HepG2 (cell line): ENCODE results near the gene CCDC170. TPM values are rescaled to one million over a fixed set of nuclear protein-coding genes. Genes with fewer than 3 reads are reported as not detected.

ENCODE experiments used
- ATAC-seq: fragments of 200-7000 bp; cut with Tn5 transposase; 3 replicates; pipeline ENCODE4 v1.9.1; 2020; ENCODE audit warnings: mild to moderate bottlenecking, moderate library complexity
- BruUV-seq: library from RNA; stranded (reverse); fragments of 400-500 nt; replicated peaks from 2 replicates; lab custom pipeline; 2021; lab: Mats Ljungman, UMichigan
- CTCF ChIA-PET: fragments of 300-600 bp; formaldehyde crosslinking; extraction: SDS; loops from one replicate; lab custom pipeline; 2021; ENCODE audit warnings: low total read pairs, inconsistent platforms, low intra/inter-chr PET ratio; lab: Yijun Ruan, JAX
- POLR2A ChIA-PET: fragments of 350-600 bp; sonication (Branson Sonifier 250); formaldehyde crosslinking; loops from one replicate; lab custom pipeline; 2020; ENCODE audit warnings: antibody characterized with exemption, inconsistent platforms; lab: Yijun Ruan, JAX
- DNase-seq: peaks from one replicate; pipeline ENCODE4 v3.0.0-alpha.2; 2015; ENCODE audit warnings: low spot score
- FAIRE-seq: peaks from 3 replicates; lab custom pipeline; 2011; peaks lifted over from hg19 to GRCh38; lab: Jason Lieb, UNC
- H2AFZ ChIP-seq: one replicate; pipeline ENCODE4 v1.6.1; 2011; ENCODE audit warnings: low read length, inconsistent platforms
- H3K27ac ChIP-seq: fragments of 300-600 bp; 3 replicates; pipeline ENCODE4 v1.8.0; 2011; ENCODE audit warnings: mixed run types, mild to moderate bottlenecking, mixed read lengths, low read length, inconsistent platforms; ENCODE audit not compliant: insufficient read depth; ENCODE audit errors: extremely low read length
- H3K27me3 ChIP-seq, 2 experiments: fragments of 200-600 bp in 1 of 2; 2 replicates in 1 of 2; 3 replicates in 1 of 2; pipeline versions ENCODE4 v1.6.0 to v1.8.0; 2011; ENCODE audit warnings: low read length in 2 of 2, mild to moderate bottlenecking in 2 of 2, moderate library complexity in 2 of 2, inconsistent platforms in 1 of 2; ENCODE audit not compliant: insufficient read depth in 2 of 2, control insufficient read depth in 1 of 2
- H3K36me3 ChIP-seq, 2 experiments: fragments of 200-600 bp in 1 of 2; replicated peaks in 1 of 2; 2 replicates in 1 of 2; 3 replicates in 1 of 2; pipeline versions ENCODE4 v1.5.1 to v1.8.0; 2011; ENCODE audit warnings: low read length in 2 of 2, inconsistent platforms in 1 of 2; ENCODE audit not compliant: insufficient read depth in 2 of 2, control insufficient read depth in 1 of 2
- H3K4me1 ChIP-seq: 2 replicates; pipeline ENCODE4 v1.5.1; 2012; ENCODE audit warnings: low read length, inconsistent platforms; ENCODE audit not compliant: insufficient read depth
- H3K4me2 ChIP-seq: 2 replicates; pipeline ENCODE4 v1.6.0; 2011; ENCODE audit warnings: low read depth, low read length, inconsistent platforms
- H3K4me3 ChIP-seq, 3 experiments: fragments of 200-600 bp in 1 of 3; sonication (generic), shearing (Covaris generic) in 1 of 3; replicated peaks in 1 of 3; 2 replicates each; pipeline ENCODE4 v1.5.1; 2011 to 2016; ENCODE audit warnings: low read length in 3 of 3, inconsistent platforms in 2 of 3, low read depth in 2 of 3, mild to moderate bottlenecking in 2 of 3, control low read depth in 1 of 3, mixed read lengths in 1 of 3; ENCODE audit not compliant: insufficient read depth in 1 of 3
- H3K79me2 ChIP-seq: one replicate; pipeline ENCODE4 v1.6.1; 2011; ENCODE audit warnings: low read length, inconsistent platforms; ENCODE audit not compliant: insufficient read depth
- H3K9ac ChIP-seq: 2 replicates; pipeline ENCODE4 v1.6.0; 2011; ENCODE audit warnings: mild to moderate bottlenecking, low read depth, low read length, inconsistent platforms; ENCODE audit not compliant: insufficient read depth
- H3K9me3 ChIP-seq: 2 replicates; pipeline ENCODE4 v1.5.1; 2012; ENCODE audit warnings: mild to moderate bottlenecking, low read length
- H4K20me1 ChIP-seq: 2 replicates; pipeline ENCODE4 v1.6.0; 2011; ENCODE audit warnings: inconsistent platforms, mild to moderate bottlenecking, low read length, moderate library complexity; ENCODE audit not compliant: insufficient read depth
- AHR ChIP-seq: IDR thresholded peaks from 2 replicates; pipeline ENCODE4 v1.6.1; 2018; ENCODE audit warnings: missing genetic modification reagents, missing compliant biosample characterization
- CEBPB ChIP-seq: IDR thresholded peaks from 2 replicates; pipeline ENCODE4 v1.6.1; 2011; ENCODE audit warnings: low read depth, low read length, improper control_type of control experiment, borderline replicate concordance
- GABPA ChIP-seq, 2 experiments: IDR thresholded peaks; 2 replicates each; pipeline ENCODE4 v1.6.1; 2011 to 2016; ENCODE audit warnings: low read depth in 2 of 2, low read length in 1 of 2, missing biosample characterization in 1 of 2, missing genetic modification characterization in 1 of 2
- GLMP ChIP-seq: sonication (generic); formaldehyde crosslinking; IDR thresholded peaks from 2 replicates; pipeline ENCODE4 v1.9.0; 2021; ENCODE audit warnings: missing genetic modification reagents, mild to moderate bottlenecking, borderline replicate concordance
- GTF2F1 ChIP-seq: fragments of 150-350 bp; IDR thresholded peaks from 2 replicates; pipeline ENCODE4 v1.6.1; 2014; ENCODE audit warnings: low read length
- KDM1A ChIP-seq: IDR thresholded peaks from 2 replicates; pipeline ENCODE4 v1.6.1; 2016; ENCODE audit warnings: missing compliant biosample characterization
- MAFK ChIP-seq, 2 experiments: IDR thresholded peaks in 1 of 2; conservative IDR thresholded peaks in 1 of 2; 2 replicates each; pipeline ENCODE4 v1.6.1; 2011; ENCODE audit warnings: improper control_type of control experiment in 2 of 2, low read length in 2 of 2
- POLR2A ChIP-seq, 2 experiments: IDR thresholded peaks; 2 replicates each; pipeline ENCODE4 v1.6.1; 2011; ENCODE audit warnings: low read depth in 2 of 2, low read length in 2 of 2, mild to moderate bottlenecking in 1 of 2, moderate library complexity in 1 of 2; ENCODE audit not compliant: insufficient read depth in 1 of 2
- TEF ChIP-seq: sonication (generic); formaldehyde crosslinking; IDR thresholded peaks from 2 replicates; pipeline ENCODE4 v1.5.0; 2020; ENCODE audit warnings: missing genetic modification reagents
- ZFP36L1 ChIP-seq: sonication (generic); formaldehyde crosslinking; IDR thresholded peaks from 2 replicates; pipeline ENCODE4 v1.8.0; 2022; ENCODE audit warnings: mild to moderate bottlenecking, missing genetic modification reagents, moderate library complexity
- ZNF430 ChIP-seq: sonication (generic); formaldehyde crosslinking; IDR thresholded peaks from 2 replicates; pipeline ENCODE4 v1.9.0; 2021; ENCODE audit warnings: mild to moderate bottlenecking, missing genetic modification reagents
- ZNF670 ChIP-seq: sonication (generic); formaldehyde crosslinking; IDR thresholded peaks from 2 replicates; pipeline ENCODE4 v1.8.0; 2022; ENCODE audit warnings: mild to moderate bottlenecking, missing genetic modification reagents, borderline replicate concordance
- ZNF713 ChIP-seq: sonication (generic); formaldehyde crosslinking; IDR thresholded peaks from 2 replicates; pipeline ENCODE4 v1.4.0; 2020; ENCODE audit warnings: mild to moderate bottlenecking, missing genetic modification reagents
- WGBS: methylation state at CpG from one replicate; pipeline ENCODE4 v1.1.6; 2017; ENCODE audit warnings: low lambda C conversion rate; 5-methylcytosine and 5-hydroxymethylcytosine counted together
- in situ Hi-C: cut with HindIII; loops from 2 replicates; pipeline ENCODE4 v1.10.0; 2017; ENCODE audit warnings: low pct_unique_long_range_greater_than_20kb; ENCODE audit not compliant: extremely low pct_ligation_motif_present
- intact Hi-C: fragments of 100-400 bp; cut with micrococcal nuclease; formaldehyde crosslinking; loops from one replicate; pipeline ENCODE4 v1.10.0; 2022; ENCODE audit not compliant: unreplicated experiment
- polyA plus RNA-seq, 8 experiments: library from polyadenylated mRNA; depleted of rRNA in 3 of 8; stranded (reverse) in 7 of 8; unstranded in 1 of 8; fragments of >200 nt; fragmentation: Illumina TruSeq in 4 of 8; extraction: Trizol in 4 of 8; gene quantifications; 2 replicates each; pipeline versions ENCODE4 v1.2.1 to v1.2.3, GENCODE V29; 2011 to 2016; ENCODE audit warnings: low read depth in 4 of 8, missing spikeins in 1 of 8, mixed read lengths in 1 of 8; ENCODE audit not compliant: insufficient read depth in 1 of 8
- total RNA-seq, 5 experiments: library from RNA; depleted of rRNA; stranded (reverse); fragments of >200 nt; fragmentation: Illumina TruSeq; extraction: Trizol; gene quantifications; 2 replicates each; pipeline ENCODE4 v1.2.3, GENCODE V29; 2016; ENCODE audit warnings: low read depth in 1 of 5
- TF ChIP-seq, protein P1 (sequence below): sonication (generic); formaldehyde crosslinking; IDR thresholded peaks from 2 replicates; pipeline ENCODE4 v1.4.0; 2020; ENCODE audit warnings: missing genetic modification reagents

CCDC170 gene
- total and polyA plus RNA-seq, 2 of the 13 experiments (the other 11 are each of a cell fraction or from before 2014, with no cell fraction given) = 0.90 to 5.1 TPM

GRCh38 chr6:151617539-151617938, 123.7 kb downstream of the CCDC170 start:
- no TSS peak for BruUV-seq
- no peaks in the 10 kb centered on the region for H3K9me3 ChIP-seq
- H2AFZ ChIP-seq = no peak overlapping the region
- DNase-seq = no peak
- no peaks in the 10 kb centered on the region for H3K36me3 ChIP-seq
- H3K4me2 ChIP-seq = no peak overlapping the region
- H3K9ac ChIP-seq = no peak overlapping the region
- FAIRE-seq = no peak
- no peaks in the 10 kb centered on the region for H3K27me3 ChIP-seq
- WGBS = 89% methylated on average over 2 of the region's 2 CpGs
- no peak for ATAC-seq
- TF ChIP-seq POLR2A (IDR thresholded peaks at IDR 0.05; ENCODE audit: insufficient read depth in 1 of 2, low read depth in 2 of 2, low read length in 2 of 2) = no peak
- TF ChIP-seq CEBPB = peak; percentile 76
- no peak for TF ChIP-seq ZNF713 (CRISPR knock-in tag)
- no peak for TF ChIP-seq ZNF670 (CRISPR knock-in tag)
- ChIA-PET CTCF (no interaction called here), POLR2A (no interaction called here)
- H3K79me2 ChIP-seq = no peaks in the 10 kb centered on the region
- in situ Hi-C loops (no loop called here), intact Hi-C loops (no loop called here)
- no peak overlapping the region for H3K27ac ChIP-seq
- no peak overlapping the region for H3K4me3 ChIP-seq
- H4K20me1 ChIP-seq = no peaks in the 10 kb centered on the region
- peaks cover 26% of the 10 kb centered on the region for H3K4me1 ChIP-seq

DNA sequence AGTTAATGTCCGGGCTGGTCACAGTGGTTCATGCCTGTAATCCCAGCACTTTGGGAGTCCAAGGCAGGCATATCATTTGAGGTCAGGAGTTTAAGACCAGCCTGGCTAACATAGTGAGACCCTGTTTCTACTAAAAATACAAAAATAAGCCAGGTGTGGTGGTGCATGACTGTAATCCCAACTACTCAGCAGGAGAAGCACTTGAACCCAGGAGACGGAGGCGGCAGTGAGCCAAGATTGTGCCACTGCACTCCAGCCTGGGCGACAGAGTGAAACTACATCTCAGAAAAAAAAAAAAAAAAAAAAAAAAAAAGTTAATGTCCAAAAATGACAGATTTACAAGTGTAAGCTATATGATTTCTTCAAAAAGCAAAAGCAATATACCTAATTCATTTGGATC, 124.9 kb downstream of the CCDC170 start:
- H2AFZ ChIP-seq = no peak overlapping the region
- FAIRE-seq = no peak
- BruUV-seq = no TSS peak
- H3K9me3 ChIP-seq = no peaks in the 10 kb centered on the region
- H3K79me2 ChIP-seq = no peaks in the 10 kb centered on the region
- no peaks in the 10 kb centered on the region for H3K27me3 ChIP-seq
- no peak overlapping the region for H3K4me3 ChIP-seq
- no peak for DNase-seq
- WGBS = 86% methylated on average over 4 of the region's 4 CpGs
- no peak overlapping the region for H3K4me2 ChIP-seq
- CTCF ChIA-PET = no interaction called here
- no peaks in the 10 kb centered on the region for H4K20me1 ChIP-seq
- ATAC-seq = no peak
- in situ Hi-C loops (no loop called here), intact Hi-C loops (no loop called here)
- no peak overlapping the region for H3K9ac ChIP-seq
- H3K36me3 ChIP-seq = no peaks in the 10 kb centered on the region
- POLR2A ChIA-PET = no interaction called here
- no peak overlapping the region for H3K27ac ChIP-seq
- H3K4me1 ChIP-seq = peaks cover 26% of the 10 kb centered on the region
- TF ChIP-seq MAFK (conservative IDR thresholded peaks at IDR 0.05 in 1 of 2, IDR thresholded peaks at IDR 0.05 in 1 of 2; ENCODE audit: low read length in 2 of 2) = no peak
- no peak for TF ChIP-seq ZFP36L1
- no peak for TF ChIP-seq ZNF670 (CRISPR knock-in tag)
- no peak for TF ChIP-seq KDM1A (CRISPR knock-in tag)
- TF ChIP-seq, protein P1, sequence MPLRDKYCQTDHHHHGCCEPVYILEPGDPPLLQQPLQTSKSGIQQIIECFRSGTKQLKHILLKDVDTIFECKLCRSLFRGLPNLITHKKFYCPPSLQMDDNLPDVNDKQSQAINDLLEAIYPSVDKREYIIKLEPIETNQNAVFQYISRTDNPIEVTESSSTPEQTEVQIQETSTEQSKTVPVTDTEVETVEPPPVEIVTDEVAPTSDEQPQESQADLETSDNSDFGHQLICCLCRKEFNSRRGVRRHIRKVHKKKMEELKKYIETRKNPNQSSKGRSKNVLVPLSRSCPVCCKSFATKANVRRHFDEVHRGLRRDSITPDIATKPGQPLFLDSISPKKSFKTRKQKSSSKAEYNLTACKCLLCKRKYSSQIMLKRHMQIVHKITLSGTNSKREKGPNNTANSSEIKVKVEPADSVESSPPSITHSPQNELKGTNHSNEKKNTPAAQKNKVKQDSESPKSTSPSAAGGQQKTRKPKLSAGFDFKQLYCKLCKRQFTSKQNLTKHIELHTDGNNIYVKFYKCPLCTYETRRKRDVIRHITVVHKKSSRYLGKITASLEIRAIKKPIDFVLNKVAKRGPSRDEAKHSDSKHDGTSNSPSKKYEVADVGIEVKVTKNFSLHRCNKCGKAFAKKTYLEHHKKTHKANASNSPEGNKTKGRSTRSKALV (CRISPR knock-in tag) = no peak
- TF ChIP-seq AHR (CRISPR knock-in tag) = no peak
- TF ChIP-seq TEF (CRISPR knock-in tag) = no peak
- TF ChIP-seq ZNF430 (CRISPR knock-in tag) = no peak
- no peak for TF ChIP-seq GABPA (IDR thresholded peaks at IDR 0.05; ENCODE audit: low read depth, low read length)
- TF ChIP-seq GABPA (CRISPR knock-in tag; IDR thresholded peaks at IDR 0.05; ENCODE audit: low read depth) = no peak
- no peak for TF ChIP-seq GLMP (CRISPR knock-in tag)
- no peak for TF ChIP-seq GTF2F1
